Measurements from ENCODE around the gene AGPAT3. TPM values are rescaled to one million over a fixed set of nuclear protein-coding genes. Genes with fewer than 3 reads are reported as not detected.

The AGPAT3 gene
- total RNA-seq = 30.1 and 112 TPM in 2 replicates

GRCh38 chr21:43864962-43865539 is at the start of gene AGPAT3:
Gene AGPAT3, plus strand, starts transcription at chr21:43865223. Its CDS starts 94,459 bp downstream, at chr21:43959682.

GRCh38 chr21:44011579-44012473 is 146.8 kb downstream of the AGPAT3 start, which contains the start of gene TRAPPC10:
Gene TRAPPC10, plus strand, starts transcription at chr21:44012309. Its CDS starts 185 bp downstream, at chr21:44012494.

Other genes with a start within 250 kb of the AGPAT3 start
- gene HSF2BP, start 205.7 kb upstream of the AGPAT3 start, total RNA-seq = 0.32 and 0.76 TPM in 2 replicates
- 14.9 and 25.9 TPM in 2 replicates for gene RRP1B, start 205.7 kb upstream of the AGPAT3 start, total RNA-seq
- gene PDXK, start 146.1 kb upstream of the AGPAT3 start, total RNA-seq = 22.8 and 88.2 TPM in 2 replicates
- 12.0 and 15.3 TPM in 2 replicates for gene CSTB, start 88.9 kb upstream of the AGPAT3 start, total RNA-seq
- 13.4 and 22.6 TPM in 2 replicates for gene RRP1, start 75.6 kb upstream of the AGPAT3 start, total RNA-seq
- gene TRAPPC10, start 147.1 kb downstream of the AGPAT3 start, total RNA-seq = 17.2 and 30.4 TPM in 2 replicates
- 1.1 and 4.7 TPM in 2 replicates for gene PWP2, start 242.2 kb downstream of the AGPAT3 start, total RNA-seq

Measured in bladder microvascular endothelial cell (primary cell).